GM19452 (cell line): ENCODE results near the gene SUSD3.
"Not testable (repeated sequence)": the region's sequence is repeated elsewhere in the genome, so short reads cannot be mapped to it uniquely, and the experiment has no call there.

Experiments
- ATAC-seq: cut with Tn5 transposase; IDR thresholded peaks from one replicate; pipeline ENCODE4 v1.9.1; 2021; ENCODE audit not compliant: unreplicated experiment

SUSD3 gene

GRCh38 chr9:93108291-93109041 is 50.0 kb downstream of the SUSD3 start:
- no peak for ATAC-seq

GRCh38 chr9:93110311-93110855 is 51.9 kb downstream of the SUSD3 start:
- no peak for ATAC-seq

- ATAC-seq, result no peak
Measured at GRCh38 chr9:93111001-93111370, 52.5 kb downstream of the SUSD3 start.

- ATAC-seq, result no peak
Measured at GRCh38 chr9:93111371-93112115, 53.0 kb downstream of the SUSD3 start.

GRCh38 chr9:93112116-93112863 is 53.8 kb downstream of the SUSD3 start:
- ATAC-seq, result no peak

GRCh38 chr9:93112864-93113389 is 54.4 kb downstream of the SUSD3 start:
- no peak for ATAC-seq

GRCh38 chr9:93114169-93114983 is 55.9 kb downstream of the SUSD3 start:
- no peak for ATAC-seq

GRCh38 chr9:93114984-93115335 is 56.5 kb downstream of the SUSD3 start:
- ATAC-seq, result no peak

- ATAC-seq, result no peak
Measured at GRCh38 chr9:93115486-93116071, 57.1 kb downstream of the SUSD3 start.

GRCh38 chr9:93116072-93116961 is 57.8 kb downstream of the SUSD3 start:
- no peak for ATAC-seq

GRCh38 chr9:93117521-93117920 is 59.0 kb downstream of the SUSD3 start:
- not testable (repeated sequence) for ATAC-seq

GRCh38 chr9:93117924-93118862 is 59.7 kb downstream of the SUSD3 start:
- ATAC-seq, result no peak

- no peak for ATAC-seq
Measured at GRCh38 chr9:93118863-93119702, 60.6 kb downstream of the SUSD3 start.

- ATAC-seq, result no peak
Measured at GRCh38 chr9:93119703-93119952, 61.1 kb downstream of the SUSD3 start.

GRCh38 chr9:93119953-93120845 is 61.7 kb downstream of the SUSD3 start:
- peak; percentile 93 for ATAC-seq

GRCh38 chr9:93120846-93121315 is 62.4 kb downstream of the SUSD3 start:
- no peak for ATAC-seq
